ENCODE results near the gene PSMD8.
"Not testable (repeated sequence)": the region's sequence is repeated elsewhere in the genome, so short reads cannot be mapped to it uniquely, and the experiment has no call there.

DNA sequence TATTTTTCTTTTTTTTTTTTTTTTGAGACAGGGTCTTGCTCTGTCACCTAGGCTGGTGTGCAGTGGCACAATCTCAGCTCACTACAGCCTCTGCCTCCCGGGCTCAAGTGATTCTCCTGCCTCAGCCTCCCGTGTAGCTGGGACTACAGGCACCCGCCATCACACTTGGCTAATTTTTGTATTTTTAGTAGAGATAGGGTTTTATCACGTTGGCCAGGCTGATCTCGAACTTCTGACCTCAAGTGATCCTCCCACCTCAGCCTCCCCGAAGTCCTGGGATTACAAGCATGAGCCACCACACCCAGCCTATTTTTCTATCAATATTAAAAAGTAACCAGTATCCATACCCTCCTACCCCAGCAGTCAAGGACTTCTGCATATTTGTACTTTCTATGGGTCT, 36.0 kb downstream of the PSMD8 start:
- TF ChIP-seq, protein P1, sequence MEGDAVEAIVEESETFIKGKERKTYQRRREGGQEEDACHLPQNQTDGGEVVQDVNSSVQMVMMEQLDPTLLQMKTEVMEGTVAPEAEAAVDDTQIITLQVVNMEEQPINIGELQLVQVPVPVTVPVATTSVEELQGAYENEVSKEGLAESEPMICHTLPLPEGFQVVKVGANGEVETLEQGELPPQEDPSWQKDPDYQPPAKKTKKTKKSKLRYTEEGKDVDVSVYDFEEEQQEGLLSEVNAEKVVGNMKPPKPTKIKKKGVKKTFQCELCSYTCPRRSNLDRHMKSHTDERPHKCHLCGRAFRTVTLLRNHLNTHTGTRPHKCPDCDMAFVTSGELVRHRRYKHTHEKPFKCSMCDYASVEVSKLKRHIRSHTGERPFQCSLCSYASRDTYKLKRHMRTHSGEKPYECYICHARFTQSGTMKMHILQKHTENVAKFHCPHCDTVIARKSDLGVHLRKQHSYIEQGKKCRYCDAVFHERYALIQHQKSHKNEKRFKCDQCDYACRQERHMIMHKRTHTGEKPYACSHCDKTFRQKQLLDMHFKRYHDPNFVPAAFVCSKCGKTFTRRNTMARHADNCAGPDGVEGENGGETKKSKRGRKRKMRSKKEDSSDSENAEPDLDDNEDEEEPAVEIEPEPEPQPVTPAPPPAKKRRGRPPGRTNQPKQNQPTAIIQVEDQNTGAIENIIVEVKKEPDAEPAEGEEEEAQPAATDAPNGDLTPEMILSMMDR (IDR thresholded peaks at IDR 0.05 in 4 of 5, conservative IDR thresholded peaks at IDR 0.05 in 1 of 5), result not testable (repeated sequence)
- TF ChIP-seq POLR2A (IDR thresholded peaks at IDR 0.05), result not testable (repeated sequence)
